HG02623 (cell line): Measurements from ENCODE around the gene SCGB1D4.

Source experiments
- ATAC-seq: cut with Tn5 transposase; IDR thresholded peaks from one replicate; pipeline ENCODE4 v1.9.1; 2021; ENCODE audit warnings: moderate library complexity; ENCODE audit not compliant: unreplicated experiment

Gene SCGB1D4

GRCh38 chr11:62280452-62280851 is 18.4 kb downstream of the SCGB1D4 start:
- no peak for ATAC-seq

GRCh38 chr11:62273789-62274275 is 25.0 kb downstream of the SCGB1D4 start:
- ATAC-seq: no peak

- no peak for ATAC-seq
These were observed 25.6 kb downstream of the SCGB1D4 start for GRCh38 chr11:62273284-62273683.

- ATAC-seq: no peak
These were observed 29.1 kb downstream of the SCGB1D4 start, which contains the start of gene SCGB2A2 for GRCh38 chr11:62269654-62270278. TSS of gene SCGB2A2 (plus strand) at chr11:62270158. CDS start at chr11:62270217, 59 bp downstream.

GRCh38 chr11:62267576-62267975 is 31.3 kb downstream of the SCGB1D4 start:
- no peak for ATAC-seq

GRCh38 chr11:62267050-62267449 is 31.8 kb downstream of the SCGB1D4 start:
- no peak for ATAC-seq

- no peak for ATAC-seq
These were observed 32.3 kb downstream of the SCGB1D4 start for GRCh38 chr11:62266558-62266957.

GRCh38 chr11:62264004-62264403 is 34.9 kb downstream of the SCGB1D4 start:
- no peak for ATAC-seq

GRCh38 chr11:62260261-62260953 is 38.5 kb downstream of the SCGB1D4 start:
- no peak for ATAC-seq

- ATAC-seq: no peak
These were observed 42.6 kb downstream of the SCGB1D4 start for GRCh38 chr11:62256281-62256680.

GRCh38 chr11:62253999-62254542 is 44.8 kb downstream of the SCGB1D4 start:
- no peak for ATAC-seq

- ATAC-seq: no peak
These were observed 47.2 kb downstream of the SCGB1D4 start for GRCh38 chr11:62251698-62252097.
